GM21619 (cell line): Measurements from ENCODE around the gene ERP44.

Source experiments
- ATAC-seq: cut with Tn5 transposase; IDR thresholded peaks from one replicate; pipeline ENCODE4 v1.9.1; 2021; ENCODE audit not compliant: unreplicated experiment

Gene ERP44

GRCh38 chr9:99954819-99955218 lies 144.0 kb downstream of the ERP44 start:
- ATAC-seq, result peak; percentile 79

DNA sequence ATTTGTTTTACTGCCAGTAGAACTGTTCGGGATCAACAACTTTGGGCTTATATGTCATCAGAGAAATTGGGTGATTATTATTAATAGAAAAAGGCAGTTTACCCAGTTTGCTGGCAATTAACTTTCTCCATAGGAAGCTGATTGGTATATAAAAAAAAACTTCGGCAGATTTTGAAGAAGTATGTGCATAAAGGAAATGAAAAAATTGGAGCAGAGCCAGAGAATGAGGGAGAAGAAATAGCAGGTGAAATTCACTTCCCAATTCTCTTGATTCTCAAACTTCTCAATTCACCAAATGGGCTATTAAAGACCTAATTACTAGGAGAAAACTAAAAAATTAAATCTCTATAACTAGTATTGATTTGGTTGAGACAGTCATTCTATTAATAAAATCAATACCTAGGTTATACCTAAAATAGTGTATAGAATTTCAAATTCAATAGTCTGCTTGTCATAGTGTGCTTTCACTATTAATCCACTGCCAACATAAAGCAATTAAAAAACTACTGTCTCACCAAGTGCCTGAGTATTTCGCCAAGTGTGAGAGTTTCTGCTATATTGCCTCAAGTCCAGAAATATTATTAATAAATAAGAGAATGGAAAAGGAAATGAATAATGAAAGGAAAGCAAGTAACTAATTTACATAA lies 144.8 kb downstream of the ERP44 start:
- no peak for ATAC-seq

DNA sequence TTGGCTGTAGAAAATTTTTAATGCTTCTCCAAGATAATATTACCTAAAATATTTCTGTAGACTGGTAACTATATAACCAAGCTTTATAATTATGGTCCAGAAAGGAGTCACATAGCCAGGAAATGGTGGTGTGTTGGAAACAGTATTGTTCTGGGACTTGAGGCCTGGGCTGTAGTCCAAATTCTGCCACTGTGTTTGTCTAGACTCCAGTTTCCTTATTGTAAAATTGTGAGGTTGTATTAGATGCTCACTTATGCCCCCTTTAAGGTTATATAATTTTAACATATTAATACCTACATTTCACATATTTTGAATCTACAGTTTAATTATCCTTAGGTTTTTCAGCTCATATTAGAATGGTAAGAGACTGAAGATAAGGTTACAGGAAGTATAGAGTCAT lies 149.9 kb downstream of the ERP44 start:
- ATAC-seq, result no peak

- ATAC-seq, result no peak
Measured at GRCh38 chr9:99948482-99948881, 150.3 kb downstream of the ERP44 start.

DNA sequence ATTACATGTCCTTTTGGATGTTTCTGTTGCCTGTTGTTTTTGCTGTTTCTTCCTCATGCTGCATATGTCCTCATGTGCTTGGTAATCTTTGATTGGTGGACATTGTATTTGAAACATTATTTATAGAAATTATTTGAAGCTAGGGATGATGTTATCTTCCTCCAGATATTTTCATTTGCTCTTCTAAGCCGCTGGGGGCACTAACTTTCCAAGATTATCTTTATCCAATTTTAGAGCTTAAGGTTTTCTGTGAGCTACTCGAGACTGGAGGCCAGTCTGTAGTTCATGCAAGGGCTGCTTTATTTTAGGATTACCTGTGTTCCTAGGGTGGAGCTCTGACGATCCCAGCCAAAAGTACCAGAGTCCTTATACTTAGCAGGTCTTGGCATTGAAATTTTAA lies 151.4 kb downstream of the ERP44 start:
- no peak for ATAC-seq

- ATAC-seq, result no peak
Measured at GRCh38 chr9:99936947-99937587, 161.7 kb downstream of the ERP44 start.

GRCh38 chr9:99931155-99931840 lies 167.5 kb downstream of the ERP44 start:
- ATAC-seq, result no peak

- ATAC-seq, result no peak
Measured at GRCh38 chr9:99929652-99930051, 169.1 kb downstream of the ERP44 start.
